Kidney (tissue), 14 donors: Measurements from ENCODE around the gene SETD4. TPM values are rescaled to one million over a fixed set of nuclear protein-coding genes. Genes with fewer than 3 reads are reported as not detected.
A peak's percentile ranks its signal among the peaks of the same experiment; 100 is the strongest.

Source experiments
- DNase-seq, 5 donors: peaks; one replicate each; pipeline ENCODE4 v3.0.0-alpha.2; 2013 to 2020
- FAIRE-seq: peaks from 2 replicates; lab custom pipeline; 2012; peaks lifted over from hg19 to GRCh38; lab: Jason Lieb, UNC
- H3K27ac ChIP-seq, 2 donors: one replicate each; pipeline ENCODE4 v1.7.0; 2013; ENCODE audit warnings: low read depth in 2 of 2, low read length in 2 of 2, inconsistent platforms in 1 of 2
- H3K27me3 ChIP-seq: one replicate; pipeline ENCODE4 v1.7.1; 2013; ENCODE audit warnings: low read length, inconsistent platforms; ENCODE audit not compliant: control insufficient read depth, insufficient read depth
- H3K36me3 ChIP-seq, 3 donors: one replicate each; pipeline versions ENCODE4 v1.7.0 to v1.7.1; 2013; ENCODE audit warnings: low read length in 3 of 3, control low read depth in 1 of 3, inconsistent platforms in 1 of 3; ENCODE audit not compliant: insufficient read depth in 3 of 3, control insufficient read depth in 2 of 3
- H3K4me1 ChIP-seq, 3 donors: one replicate each; pipeline versions ENCODE4 v1.7.0 to v1.7.1; 2013; ENCODE audit warnings: low read length in 3 of 3, inconsistent platforms in 1 of 3, low read depth in 1 of 3; ENCODE audit not compliant: control insufficient read depth in 2 of 3, insufficient read depth in 2 of 3
- H3K4me3 ChIP-seq, 3 donors: one replicate each; pipeline versions ENCODE4 v1.7.0 to v1.8.1; 2013; ENCODE audit warnings: low read length in 3 of 3, control low read depth in 1 of 3, inconsistent platforms in 1 of 3
- H3K9ac ChIP-seq, 3 donors: one replicate each; pipeline versions ENCODE4 v1.7.0 to v1.7.1; 2013; ENCODE audit warnings: low read length in 3 of 3, control low read depth in 1 of 3, inconsistent platforms in 1 of 3
- H3K9me3 ChIP-seq, 3 donors: one replicate each; pipeline versions ENCODE4 v1.7.0 to v1.7.1; 2013; ENCODE audit warnings: low read length in 3 of 3, control low read depth in 1 of 3, inconsistent platforms in 1 of 3; ENCODE audit not compliant: control insufficient read depth in 2 of 3, insufficient read depth in 1 of 3
- CTCF ChIP-seq: IDR thresholded peaks from 3 replicates; pipeline ENCODE4 v1.5.1; 2012; ENCODE audit warnings: mild to moderate bottlenecking, moderate library complexity, borderline replicate concordance; ENCODE audit not compliant: insufficient read depth; ENCODE audit errors: extremely low read depth
- intact Hi-C: fragments of 100-400 bp; cut with DNase I; formaldehyde crosslinking; loops from one replicate; pipeline ENCODE4 v1.11.1; 2022
- polyA plus RNA-seq: library from polyadenylated mRNA; stranded (reverse); fragments of 350-450 nt; fragmentation: Illumina TruSeq; extraction: RNeasy Lipid Tissue Mini Kit (QIAGEN cat#74804); gene quantifications from one replicate; pipeline ENCODE4 v1.2.3, GENCODE V29; 2014; ENCODE audit warnings: low read depth, low replicate concordance; ENCODE audit not compliant: insufficient read depth
- total RNA-seq: library from RNA; stranded (reverse); fragmentation: NEBNext Ultra II Directional; extraction: Animal tissue kit (Norgen Biotek cat#: 25700); gene quantifications from one replicate; pipeline ENCODE4 v1.2.1, GENCODE V29; 2021
- donor health status: control.
- donor health status: control.
- donor health status: control.
- donor health status: control.
- donor health status: control.
- donor health status: DM: yes; HTN: yes; CAD: no.
- donor health status: Normal renal cell carcinoma (clear cell type).

Gene SETD4
- total and polyA plus RNA-seq, 2 donors from 2014 or later, result 14.2 to 22.5 TPM

- TF ChIP-seq CTCF, result no peak
- Histone ChIP-seq H3K27me3 (no peaks in the 10 kb centered on the region), H3K4me1 (no peaks in the 10 kb centered on the region), H3K4me3 (no peak overlapping the region), H3K9me3 (no peaks in the 10 kb centered on the region), H3K36me3 (no peaks in the 10 kb centered on the region), H3K27ac (no peak overlapping the region), H3K9ac (no peak overlapping the region)
- no peak for DNase-seq
- intact Hi-C loops, result no loop called here
- no peak for FAIRE-seq
Measured at GRCh38 chr21:36008505-36008904, 51.8 kb downstream of the SETD4 start.

- Histone ChIP-seq H3K27ac (no peak overlapping the region), H3K4me3 (no peak overlapping the region), H3K27me3 (no peaks in the 10 kb centered on the region), H3K36me3 (no peaks in the 10 kb centered on the region), H3K9me3 (no peaks in the 10 kb centered on the region), H3K9ac (no peak overlapping the region), H3K4me1 (no peaks in the 10 kb centered on the region)
- DNase-seq (no peak), FAIRE-seq (no peak)
- intact Hi-C loops, result no loop called here
- no peak for TF ChIP-seq CTCF
Measured at GRCh38 chr21:36005879-36006400, 54.4 kb downstream of the SETD4 start.

GRCh38 chr21:36005018-36005417 lies 55.3 kb downstream of the SETD4 start:
- FAIRE-seq (no peak), DNase-seq (peak in 1 of 5 donors; percentile 71)
- Histone ChIP-seq H3K9me3 (no peaks in the 10 kb centered on the region), H3K27ac (no peak overlapping the region), H3K4me3 (no peak overlapping the region), H3K4me1 (no peaks in the 10 kb centered on the region), H3K36me3 (no peaks in the 10 kb centered on the region), H3K27me3 (no peaks in the 10 kb centered on the region), H3K9ac (no peak overlapping the region)
- intact Hi-C loops, result no loop called here
- TF ChIP-seq CTCF, result no peak

GRCh38 chr21:36004441-36004840 lies 55.9 kb downstream of the SETD4 start:
- no peaks in the 10 kb centered on the region for H3K36me3 ChIP-seq
- no peaks in the 10 kb centered on the region for H3K27me3 ChIP-seq
- H3K4me1 ChIP-seq, result no peaks in the 10 kb centered on the region
- no peak overlapping the region for H3K27ac ChIP-seq
- DNase-seq, result no peak
- intact Hi-C loops, result no loop called here
- H3K4me3 ChIP-seq, result no peak overlapping the region
- no peak for FAIRE-seq
- no peak overlapping the region for H3K9ac ChIP-seq
- TF ChIP-seq CTCF, result no peak
- no peaks in the 10 kb centered on the region for H3K9me3 ChIP-seq
